ENCODE measurements around the gene WWOX. TPM values are rescaled to one million over a fixed set of nuclear protein-coding genes. Genes with fewer than 3 reads are reported as not detected.

The WWOX gene
- total and polyA plus RNA-seq, 2 donors (not counting 1 experiment from before 2014, with no cell fraction given) = 10.5 to 42.3 TPM

DNA sequence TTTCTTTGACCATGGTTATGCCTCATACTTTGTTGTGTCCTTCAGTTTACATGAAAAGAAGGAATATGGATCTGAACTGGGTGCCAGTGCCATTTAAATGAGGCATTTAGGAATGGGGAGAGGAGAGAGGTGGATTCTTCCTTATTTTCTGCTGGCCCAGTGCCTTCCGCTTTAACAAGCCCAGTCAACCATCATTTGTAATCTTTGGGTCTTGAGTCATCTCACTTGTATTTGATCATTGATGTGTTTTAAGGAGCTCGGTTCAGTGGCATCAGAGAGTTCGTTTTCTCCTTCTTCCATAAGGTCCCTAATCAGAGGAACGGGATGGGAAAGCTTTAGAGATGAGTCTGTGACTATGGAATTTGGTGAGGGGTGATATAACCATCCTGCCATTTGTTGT lies 334.9 kb downstream of the WWOX start:
- Mint-ChIP-seq H3K9me3 (ENCODE audit: insufficient read depth) (no peaks in the 10 kb centered on the region), H3K27me3 (no peaks in the 10 kb centered on the region), H3K4me1 (no peaks in the 10 kb centered on the region), H3K4me3 (no peak overlapping the region), H3K27ac (no peak overlapping the region)
- H3K27ac ChIP-seq (ENCODE audit: low read length in 2 of 2) = no peak overlapping the region
- intact Hi-C loops (cut with micrococcal nuclease) = no loop called here
- no peaks in the 10 kb centered on the region for H3K4me1 ChIP-seq (ENCODE audit: control insufficient read depth in 2 of 2, insufficient read depth in 2 of 2, low read length in 2 of 2)
- no peaks in the 10 kb centered on the region for H3K27me3 ChIP-seq (replicated peaks in 1 of 4; ENCODE audit: control extremely low read depth in 1 of 4, control insufficient read depth in 3 of 4, insufficient read depth in 4 of 4, low read length in 3 of 4)
- no peak for TF ChIP-seq EZH2 (IDR thresholded peaks at IDR 0.05; ENCODE audit: borderline replicate concordance, insufficient read depth, low read depth, low read length, poor library complexity, severe bottlenecking)
- TF ChIP-seq, protein P1, sequence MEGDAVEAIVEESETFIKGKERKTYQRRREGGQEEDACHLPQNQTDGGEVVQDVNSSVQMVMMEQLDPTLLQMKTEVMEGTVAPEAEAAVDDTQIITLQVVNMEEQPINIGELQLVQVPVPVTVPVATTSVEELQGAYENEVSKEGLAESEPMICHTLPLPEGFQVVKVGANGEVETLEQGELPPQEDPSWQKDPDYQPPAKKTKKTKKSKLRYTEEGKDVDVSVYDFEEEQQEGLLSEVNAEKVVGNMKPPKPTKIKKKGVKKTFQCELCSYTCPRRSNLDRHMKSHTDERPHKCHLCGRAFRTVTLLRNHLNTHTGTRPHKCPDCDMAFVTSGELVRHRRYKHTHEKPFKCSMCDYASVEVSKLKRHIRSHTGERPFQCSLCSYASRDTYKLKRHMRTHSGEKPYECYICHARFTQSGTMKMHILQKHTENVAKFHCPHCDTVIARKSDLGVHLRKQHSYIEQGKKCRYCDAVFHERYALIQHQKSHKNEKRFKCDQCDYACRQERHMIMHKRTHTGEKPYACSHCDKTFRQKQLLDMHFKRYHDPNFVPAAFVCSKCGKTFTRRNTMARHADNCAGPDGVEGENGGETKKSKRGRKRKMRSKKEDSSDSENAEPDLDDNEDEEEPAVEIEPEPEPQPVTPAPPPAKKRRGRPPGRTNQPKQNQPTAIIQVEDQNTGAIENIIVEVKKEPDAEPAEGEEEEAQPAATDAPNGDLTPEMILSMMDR (IDR thresholded peaks at IDR 0.05) = no peak
- no peaks in the 10 kb centered on the region for H3K36me3 ChIP-seq (replicated peaks in 1 of 2; ENCODE audit: control extremely low read depth in 1 of 2, control insufficient read depth in 1 of 2, extremely low read depth in 1 of 2, insufficient read depth in 2 of 2, low read length in 1 of 2)
- WGBS (ENCODE audit: insufficient coverage) = no CpG with 5 or more reads among the region's 4 CpGs
- H3K79me2 ChIP-seq (ENCODE audit: control insufficient read depth, insufficient read depth, low read length) = no peaks in the 10 kb centered on the region
- ATAC-seq (ENCODE audit: low read depth) (no peak), DNase-seq (no peak)
- no peaks in the 10 kb centered on the region for H4K20me1 ChIP-seq (ENCODE audit: control insufficient read depth, insufficient read depth, low read length, poor library complexity, severe bottlenecking)
- H3K9ac ChIP-seq (ENCODE audit: low read length) = no peak overlapping the region
- no peak overlapping the region for H3K4me3 ChIP-seq (ENCODE audit: control extremely low read depth in 1 of 5, extremely low read depth in 1 of 5, insufficient read depth in 1 of 5, low read depth in 2 of 5, low read length in 4 of 5)
- no peaks in the 10 kb centered on the region for H3K9me3 ChIP-seq (ENCODE audit: control extremely low read depth in 1 of 3, control insufficient read depth in 2 of 3, insufficient read depth in 1 of 3, low read length in 2 of 3)
- no peak overlapping the region for H2AFZ ChIP-seq (ENCODE audit: insufficient read depth, low read depth, low read length, poor library complexity, severe bottlenecking)
- H3K4me2 ChIP-seq (replicated peaks; ENCODE audit: low read depth, low read length, poor library complexity, severe bottlenecking) = no peak overlapping the region
- ChIA-PET POLR2A (no interaction called here), CTCF (no interaction called here)

DNA sequence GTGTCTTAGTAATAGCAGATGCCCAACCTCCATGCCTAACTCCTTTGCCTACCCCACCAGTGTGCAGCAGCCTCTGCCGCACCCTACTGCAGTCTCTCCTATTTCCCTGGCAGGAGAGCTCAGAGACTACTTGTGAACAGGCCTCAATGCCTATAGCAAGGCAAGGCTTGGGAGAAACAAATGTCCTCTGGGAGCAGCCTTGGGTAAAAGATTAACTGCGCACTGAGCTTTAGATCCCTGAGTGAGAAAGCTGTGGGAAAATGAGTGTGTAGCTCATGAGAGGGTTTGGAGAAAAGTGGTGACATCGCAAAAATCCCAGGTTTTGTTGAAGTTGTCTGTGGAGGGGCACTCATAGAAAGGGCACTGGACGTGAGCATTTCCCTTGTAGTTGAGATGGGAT lies 335.8 kb downstream of the WWOX start:
- Histone ChIP-seq H3K27ac (ENCODE audit: low read length in 2 of 2) (no peak overlapping the region), H3K4me3 (ENCODE audit: control extremely low read depth in 1 of 5, extremely low read depth in 1 of 5, insufficient read depth in 1 of 5, low read depth in 2 of 5, low read length in 4 of 5) (no peak overlapping the region), H2AFZ (ENCODE audit: insufficient read depth, low read depth, low read length, poor library complexity, severe bottlenecking) (no peak overlapping the region), H3K27me3 (replicated peaks in 1 of 4; ENCODE audit: control extremely low read depth in 1 of 4, control insufficient read depth in 3 of 4, insufficient read depth in 4 of 4, low read length in 3 of 4) (no peaks in the 10 kb centered on the region), H3K79me2 (ENCODE audit: control insufficient read depth, insufficient read depth, low read length) (no peaks in the 10 kb centered on the region), H3K9me3 (ENCODE audit: control extremely low read depth in 1 of 3, control insufficient read depth in 2 of 3, insufficient read depth in 1 of 3, low read length in 2 of 3) (no peaks in the 10 kb centered on the region), H3K9ac (ENCODE audit: low read length) (no peak overlapping the region), H3K4me1 (ENCODE audit: control insufficient read depth in 2 of 2, insufficient read depth in 2 of 2, low read length in 2 of 2) (no peaks in the 10 kb centered on the region), H3K36me3 (replicated peaks in 1 of 2; ENCODE audit: control extremely low read depth in 1 of 2, control insufficient read depth in 1 of 2, extremely low read depth in 1 of 2, insufficient read depth in 2 of 2, low read length in 1 of 2) (no peaks in the 10 kb centered on the region), H3K4me2 (replicated peaks; ENCODE audit: low read depth, low read length, poor library complexity, severe bottlenecking) (no peak overlapping the region), H4K20me1 (ENCODE audit: control insufficient read depth, insufficient read depth, low read length, poor library complexity, severe bottlenecking) (no peaks in the 10 kb centered on the region)
- intact Hi-C loops (cut with micrococcal nuclease) = no loop called here
- ChIA-PET CTCF (interaction anchor here (0.6 to 1.8 kb wide), 4 partner anchors 8 to 849 kb away, joined by 3 to 6 read pairs (median 3); no protein-coding TSS in a partner anchor), POLR2A (no interaction called here)
- Mint-ChIP-seq H3K4me3 (no peak overlapping the region), H3K27me3 (no peaks in the 10 kb centered on the region), H3K27ac (no peak overlapping the region), H3K4me1 (no peaks in the 10 kb centered on the region), H3K9me3 (ENCODE audit: insufficient read depth) (no peaks in the 10 kb centered on the region)
- ATAC-seq (ENCODE audit: low read depth) (no peak), DNase-seq (no peak)
- 99% methylated on average over 4 of the region's 4 CpGs for WGBS (ENCODE audit: insufficient coverage)
- TF ChIP-seq, protein P1 (IDR thresholded peaks at IDR 0.05) = no peak
- TF ChIP-seq EZH2 (IDR thresholded peaks at IDR 0.05; ENCODE audit: borderline replicate concordance, insufficient read depth, low read depth, low read length, poor library complexity, severe bottlenecking) = no peak
